Measurements from ENCODE around the gene PLVAP.

PLVAP gene

DNA sequence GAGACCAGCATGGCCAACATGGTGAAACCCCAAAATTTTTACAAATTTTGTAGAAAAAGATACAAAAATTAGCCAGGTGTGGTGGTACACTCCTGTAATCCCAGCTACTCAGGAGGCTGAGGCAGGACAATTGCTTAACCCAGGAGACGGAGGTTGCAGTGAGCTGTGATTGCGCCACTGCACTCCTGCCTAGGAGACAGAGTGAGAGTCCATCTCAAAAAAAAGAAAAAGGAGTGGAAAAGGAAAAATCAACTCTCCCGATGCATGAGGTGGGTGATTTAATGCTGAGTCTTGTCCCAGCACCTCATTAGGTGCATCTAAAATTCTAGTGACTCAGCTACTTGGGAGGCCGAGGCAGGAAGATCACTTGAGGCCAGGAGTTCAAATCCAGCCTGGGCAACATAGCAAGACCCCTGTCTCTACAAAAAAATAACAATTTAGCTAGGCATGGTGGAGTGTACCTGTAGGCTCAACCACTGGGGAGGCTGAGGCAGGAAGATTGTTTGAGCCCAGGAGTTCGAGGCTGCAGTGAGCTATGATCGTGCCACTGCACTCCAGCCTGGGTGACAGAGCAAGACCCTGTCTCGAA is 20.0 kb downstream of the PLVAP start:
- DNase-seq = no peak

DNA sequence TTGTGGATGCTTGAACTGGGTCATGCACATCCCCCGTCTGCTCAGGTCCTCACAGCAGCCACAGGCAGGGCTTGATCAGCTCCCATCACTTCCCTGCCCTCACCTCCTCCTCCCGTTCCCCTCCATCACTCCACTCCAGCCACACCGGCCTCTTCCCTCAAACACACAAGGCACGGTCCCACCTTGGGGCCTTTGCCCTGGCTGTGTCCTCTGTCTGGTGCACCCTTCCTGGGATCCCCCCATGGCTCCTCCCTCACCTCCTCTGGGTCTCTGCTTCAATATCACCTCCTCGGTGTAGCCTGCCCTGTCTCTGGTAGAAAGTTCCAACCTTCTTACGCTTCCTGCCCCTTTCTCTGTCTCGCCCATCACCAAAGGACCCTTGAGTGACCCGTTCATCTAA is 23.8 kb downstream of the PLVAP start:
- no peak for DNase-seq

DNA sequence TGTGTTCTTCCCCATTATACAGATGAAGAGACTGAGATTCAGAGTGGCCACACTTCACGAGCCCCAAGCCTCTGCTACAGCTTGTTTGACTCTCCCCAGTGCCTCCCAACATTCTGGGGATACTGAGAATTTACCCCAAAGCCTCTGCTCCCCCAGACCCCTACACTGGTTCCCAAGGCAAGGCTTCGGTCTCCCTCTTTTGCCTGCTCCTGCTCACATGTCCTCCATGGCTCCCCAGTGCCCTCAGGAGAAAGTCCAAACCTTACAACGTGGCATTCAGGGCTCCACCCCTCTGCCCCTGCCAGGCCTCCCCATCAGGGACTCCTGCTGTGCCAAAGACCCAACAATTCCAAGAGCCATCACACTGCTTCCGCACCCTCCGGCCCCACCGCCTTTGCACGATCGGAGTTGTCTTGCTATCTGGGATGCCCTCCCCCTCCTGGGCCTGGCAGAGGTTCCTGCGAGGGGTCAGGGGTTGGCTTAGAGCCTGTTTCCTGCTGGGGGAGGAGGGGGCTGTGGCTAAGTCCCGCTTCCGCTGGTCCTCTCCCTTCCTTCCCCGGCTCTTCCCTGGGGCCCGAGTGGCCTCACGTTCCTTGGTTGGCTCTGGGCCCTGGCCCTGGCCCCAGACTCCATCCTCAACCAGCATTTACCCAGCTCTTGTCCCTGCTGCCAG is 24.4 kb downstream of the PLVAP start:
- DNase-seq = no peak

DNA sequence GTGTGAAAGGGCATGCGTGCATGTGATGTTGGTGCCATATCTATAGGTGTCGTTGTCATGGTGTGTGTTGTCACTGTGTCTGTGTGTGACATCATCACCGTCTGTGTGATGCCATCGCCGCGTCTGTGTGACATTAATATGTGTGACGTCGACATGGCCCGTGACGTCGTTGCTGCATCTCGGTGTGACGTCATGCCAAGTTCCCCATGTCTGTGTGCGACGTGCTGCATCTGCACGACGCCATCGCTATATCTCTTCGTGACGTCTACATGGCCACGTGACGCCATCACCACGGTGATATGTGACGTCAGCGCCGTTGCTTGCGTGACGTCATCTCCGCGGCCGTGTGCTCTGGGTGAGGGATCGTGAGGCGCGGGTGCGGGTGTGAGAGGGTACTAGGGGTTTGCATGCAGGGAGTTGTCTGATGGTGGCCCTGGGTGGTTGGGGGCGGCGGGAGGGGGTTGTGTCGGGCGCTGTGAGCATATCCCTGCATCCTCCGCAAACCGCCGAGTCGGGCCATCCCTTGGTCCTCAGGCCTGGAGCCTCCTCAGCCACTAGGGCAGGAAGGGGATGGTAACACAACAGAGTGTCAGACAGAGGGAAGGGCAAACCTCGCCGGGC is 25.2 kb downstream of the PLVAP start:
- DNase-seq = no peak

DNA sequence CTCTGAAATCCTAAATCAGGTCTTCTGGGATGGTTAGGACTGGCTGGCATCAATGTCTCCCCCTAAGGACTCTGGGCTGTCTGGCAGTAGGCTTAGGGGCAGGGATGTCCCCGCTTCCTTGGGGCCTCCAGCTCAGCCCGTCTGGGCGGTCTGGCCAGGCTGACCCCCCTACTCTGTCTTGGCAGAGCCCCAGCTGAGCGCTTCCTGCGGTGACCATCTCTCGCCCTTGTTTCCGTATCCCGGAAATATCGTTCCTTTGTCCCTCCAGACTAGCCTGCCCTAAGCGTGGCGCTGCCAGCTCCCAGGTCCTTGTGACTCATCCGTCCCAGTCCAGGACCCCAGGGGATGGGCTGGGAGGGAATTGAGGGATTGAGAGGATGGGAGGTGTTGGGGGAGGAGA is 28.4 kb downstream of the PLVAP start:
- peak; percentile 28 to 65 for DNase-seq

DNA sequence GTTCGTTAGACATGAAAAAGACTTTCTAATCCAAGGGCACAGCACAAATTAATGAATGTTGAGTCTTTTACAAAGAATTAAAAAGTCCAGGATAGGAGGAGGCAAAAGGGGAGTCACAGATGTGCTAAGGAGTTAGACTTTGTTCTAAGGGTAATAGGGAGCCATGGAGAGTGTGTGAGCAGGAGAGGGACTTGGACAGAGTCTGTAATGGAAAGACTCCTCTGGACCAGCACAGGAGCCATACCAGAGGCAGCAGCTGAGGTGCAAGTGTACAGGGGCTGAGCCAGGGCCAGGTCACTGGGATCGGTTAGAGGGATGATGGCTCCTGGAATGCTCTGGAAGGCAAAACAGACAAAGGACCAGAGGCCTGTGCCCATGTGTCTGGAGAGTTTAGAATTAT is 29.3 kb downstream of the PLVAP start:
- no peak for DNase-seq

DNA sequence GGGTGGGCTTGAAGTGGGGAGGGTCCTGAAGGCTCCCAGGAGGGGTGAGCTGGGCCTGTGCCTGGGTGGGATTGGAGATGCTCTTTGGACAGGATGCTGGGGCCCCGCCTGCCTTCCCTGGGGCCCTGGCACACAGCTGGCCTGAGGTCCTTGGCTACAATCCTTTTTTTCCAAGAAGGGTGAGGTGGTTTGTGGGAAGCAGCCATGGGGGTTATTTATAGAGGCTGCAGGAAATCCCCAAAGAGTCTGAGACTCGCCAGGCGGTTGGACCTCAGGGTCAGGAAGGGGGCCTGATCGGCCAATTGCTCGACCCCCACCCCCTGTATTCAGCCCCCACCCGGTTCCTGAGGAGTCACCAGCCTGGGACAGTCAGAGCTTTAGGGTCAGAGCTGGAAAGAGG is 29.8 kb downstream of the PLVAP start:
- no peak for DNase-seq

DNA sequence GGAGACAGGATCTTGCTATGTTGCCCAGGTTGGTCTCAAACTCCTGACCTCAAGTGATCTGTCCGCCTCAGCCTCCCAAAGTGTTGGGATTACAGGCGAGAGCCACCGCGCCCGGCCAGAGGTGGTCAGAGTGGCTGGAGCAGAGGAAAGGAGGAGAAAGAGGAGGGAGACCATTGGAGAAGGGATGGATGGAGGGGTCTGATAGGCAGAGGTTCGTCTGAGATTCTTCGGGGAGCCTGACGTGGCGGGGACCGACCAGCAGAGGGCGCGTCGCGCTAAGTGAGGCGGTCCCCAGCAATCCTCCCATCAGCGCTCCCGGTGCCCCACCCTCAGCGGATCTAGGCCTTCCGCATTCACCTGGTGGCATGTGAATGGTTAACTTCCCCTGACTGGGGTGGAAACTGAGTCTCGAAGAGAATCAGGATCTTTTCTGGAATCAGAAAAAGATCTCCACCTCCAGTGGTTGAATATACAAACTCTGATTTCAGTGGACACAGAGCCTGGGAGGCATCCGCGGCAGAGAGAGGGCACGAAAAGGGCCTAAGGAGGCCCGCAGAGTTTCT is 31.0 kb downstream of the PLVAP start:
- peak; percentile 33 to 42 for DNase-seq

DNA sequence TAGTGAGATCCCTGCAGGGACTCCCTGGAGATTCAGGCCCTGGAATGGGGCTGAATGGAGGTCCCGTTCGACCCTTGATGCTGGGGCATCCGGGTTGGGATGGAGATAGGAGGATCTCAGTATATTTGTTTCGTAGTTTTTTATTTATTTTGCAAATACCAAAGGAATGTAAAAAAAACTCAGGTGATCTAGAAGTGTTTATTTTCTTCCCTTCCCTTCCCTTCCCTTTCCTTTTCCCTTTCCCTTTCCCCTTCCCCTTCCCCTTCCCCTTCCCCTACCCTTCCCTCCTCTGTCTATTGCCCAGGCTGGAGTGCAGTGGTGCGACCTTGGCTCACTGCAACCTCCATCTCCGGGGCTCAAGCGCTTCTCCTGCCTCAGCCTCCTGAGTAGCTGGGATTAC is 35.3 kb downstream of the PLVAP start:
- DNase-seq = no peak

DNA sequence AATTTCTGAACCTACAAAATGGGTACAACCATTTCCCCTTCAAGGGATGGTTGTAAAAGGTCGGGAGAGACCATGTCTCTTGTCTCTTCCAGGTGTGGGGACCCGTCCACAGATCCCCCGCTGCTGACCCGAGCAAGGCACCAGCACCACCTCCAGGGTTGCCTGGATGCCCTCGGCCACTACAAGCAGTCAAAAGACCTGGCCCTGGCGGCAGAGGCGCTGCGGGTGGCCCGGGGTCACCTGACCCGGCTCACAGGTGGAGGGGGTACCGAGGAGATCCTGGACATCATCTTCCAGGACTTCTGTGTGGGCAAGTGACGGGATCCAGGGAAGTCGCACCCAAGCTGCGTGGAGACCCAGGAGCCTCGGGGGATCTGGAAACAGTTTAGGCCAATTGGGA is 35.8 kb downstream of the PLVAP start:
- no peak for DNase-seq

DNA sequence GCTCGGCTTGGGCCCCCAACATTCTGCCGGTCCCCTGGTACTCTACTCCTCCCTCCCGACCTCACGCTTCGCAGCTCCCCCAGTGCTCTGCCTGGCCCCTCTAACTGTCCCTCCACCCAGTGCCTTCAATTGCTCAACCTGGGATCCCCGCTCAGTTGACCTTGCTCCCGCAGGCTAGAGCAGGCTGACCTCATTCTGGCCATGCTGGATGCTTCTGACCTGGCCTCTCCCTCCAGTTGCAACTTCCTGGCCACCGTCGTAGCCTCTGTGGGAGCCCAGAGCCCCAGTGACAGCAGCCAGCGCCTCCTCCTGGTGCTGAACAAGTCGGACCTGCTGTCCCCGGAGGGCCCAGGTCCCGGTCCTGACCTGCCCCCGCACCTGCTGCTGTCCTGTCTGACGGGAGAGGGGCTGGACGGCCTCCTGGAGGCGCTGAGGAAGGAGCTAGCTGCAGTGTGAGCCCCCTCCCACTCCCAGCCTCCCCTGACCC is 36.2 kb downstream of the PLVAP start:
- DNase-seq = no peak

DNA sequence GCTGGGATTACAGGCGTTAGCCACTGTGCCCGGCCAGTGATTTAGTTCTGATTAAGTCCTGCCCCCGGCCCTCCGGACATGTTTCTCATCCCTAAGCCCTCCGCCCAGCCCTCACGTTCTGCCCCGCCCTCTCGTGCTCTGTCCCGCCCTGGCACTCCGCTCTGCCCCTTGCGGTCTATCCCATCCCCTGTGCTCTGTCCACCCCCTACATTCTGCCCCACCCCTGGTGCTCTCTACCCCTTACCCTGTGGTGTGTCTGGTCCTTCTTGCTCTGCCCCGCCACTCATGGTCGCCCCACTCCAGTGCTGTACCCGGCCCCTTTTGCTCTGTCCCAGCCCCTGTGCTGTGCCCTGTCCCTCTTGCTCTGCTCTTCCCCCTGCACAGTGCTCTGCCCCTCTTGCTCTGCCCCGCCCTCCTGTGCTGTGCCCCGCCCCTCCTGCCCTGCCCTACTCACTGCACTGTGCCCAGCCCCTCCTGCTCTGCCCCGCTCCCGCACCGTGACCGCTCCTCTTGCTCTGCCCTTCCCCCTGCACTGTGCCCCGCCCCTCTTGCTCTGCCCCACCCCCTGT is 36.8 kb downstream of the PLVAP start:
- no peak for DNase-seq

DNA sequence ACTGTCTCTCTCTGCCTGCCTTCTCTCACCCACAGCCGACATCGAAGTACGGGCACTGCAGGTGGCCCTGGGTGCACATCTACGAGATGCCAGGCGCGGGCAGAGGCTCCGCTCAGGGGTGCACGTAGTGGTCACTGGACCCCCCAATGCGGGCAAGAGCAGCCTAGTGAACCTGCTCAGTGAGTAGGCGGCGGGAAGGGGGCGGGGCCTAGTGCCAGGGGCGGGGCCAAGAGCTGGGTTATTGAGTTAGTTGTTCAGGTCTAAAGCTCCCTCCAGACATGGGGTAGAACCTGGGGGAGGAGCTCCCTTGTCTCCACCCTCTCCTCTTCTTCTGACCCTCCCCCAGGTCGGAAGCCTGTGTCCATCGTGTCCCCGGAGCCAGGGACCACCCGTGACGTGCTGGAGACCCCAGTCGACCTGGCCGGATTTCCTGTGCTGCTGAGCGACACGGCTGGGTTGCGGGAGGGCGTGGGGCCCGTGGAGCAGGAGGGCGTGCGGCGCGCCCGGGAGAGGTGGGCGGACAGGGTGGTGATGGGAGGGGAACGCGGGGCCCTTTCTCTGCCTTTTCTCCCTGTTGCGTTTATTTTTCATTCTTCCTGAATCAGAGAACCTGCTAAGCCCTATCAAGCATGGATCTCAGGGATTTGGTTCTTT is 37.9 kb downstream of the PLVAP start:
- no peak for DNase-seq

DNA sequence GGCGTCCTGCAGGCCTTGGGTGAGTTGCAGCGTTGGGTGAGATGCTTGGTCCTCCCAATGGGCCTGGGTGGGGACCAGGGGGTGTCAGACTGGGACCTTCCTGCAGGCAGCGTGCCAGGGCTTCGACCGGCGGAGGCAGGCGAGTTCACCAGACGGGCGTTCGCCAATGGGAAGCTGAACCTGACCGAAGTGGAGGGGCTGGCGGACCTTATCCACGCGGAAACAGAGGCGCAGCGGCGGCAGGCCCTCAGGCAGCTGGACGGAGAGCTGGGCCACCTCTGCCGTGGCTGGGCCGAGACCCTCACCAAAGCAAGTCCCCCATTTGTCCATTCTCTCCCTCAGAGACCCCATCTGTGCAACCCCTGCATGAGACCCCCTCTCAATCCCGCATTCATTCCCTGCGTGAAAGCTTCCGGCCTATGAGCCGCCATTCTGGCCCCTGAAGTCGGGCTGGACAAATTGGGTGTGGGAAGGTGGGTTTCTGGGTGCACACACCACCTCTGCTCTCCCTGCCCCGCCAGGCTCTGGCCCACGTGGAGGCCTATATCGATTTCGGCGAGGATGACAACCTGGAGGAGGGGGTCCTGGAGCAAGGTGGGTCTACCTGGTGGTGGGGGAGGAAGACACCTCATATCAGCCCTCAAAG is 38.6 kb downstream of the PLVAP start:
- DNase-seq = no peak

DNA sequence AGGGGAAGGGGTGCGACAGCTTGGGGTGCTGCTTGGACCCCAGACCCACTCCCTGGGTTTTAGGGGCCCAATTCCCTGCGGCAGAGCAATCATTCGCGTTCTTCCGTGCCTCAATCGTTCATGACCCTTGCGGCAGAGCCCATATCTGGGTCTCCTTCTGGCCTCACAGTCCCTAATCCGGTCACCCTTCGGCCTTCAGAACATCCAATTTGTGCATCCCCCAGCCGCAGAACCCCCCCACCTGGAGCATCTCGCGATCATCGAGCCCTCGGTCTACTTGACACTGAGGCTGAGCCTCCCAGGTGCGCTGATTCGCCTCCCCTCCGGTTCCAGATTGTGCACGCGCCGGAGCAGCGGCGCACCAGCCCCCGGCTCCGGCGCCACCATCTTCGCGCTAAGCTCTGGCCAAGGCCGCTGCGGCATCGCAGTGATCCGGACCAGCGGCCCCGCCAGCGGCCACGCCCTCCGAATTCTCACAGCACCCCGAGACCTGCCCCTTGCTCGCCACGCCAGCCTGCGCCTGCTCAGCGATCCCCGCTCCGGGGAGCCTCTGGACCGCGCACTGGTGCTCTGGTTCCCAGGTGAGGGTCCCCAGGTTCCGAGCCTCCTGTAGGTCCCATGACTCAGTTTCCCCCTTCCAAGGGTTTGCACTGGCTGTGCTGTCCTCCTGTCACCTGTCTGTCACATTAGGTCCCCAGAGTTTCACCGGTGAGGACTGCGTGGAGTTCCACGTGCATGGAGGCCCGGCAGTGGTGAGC is 39.3 kb downstream of the PLVAP start:
- peak in 1 of 2 experiments; percentile 35 for DNase-seq

DNA sequence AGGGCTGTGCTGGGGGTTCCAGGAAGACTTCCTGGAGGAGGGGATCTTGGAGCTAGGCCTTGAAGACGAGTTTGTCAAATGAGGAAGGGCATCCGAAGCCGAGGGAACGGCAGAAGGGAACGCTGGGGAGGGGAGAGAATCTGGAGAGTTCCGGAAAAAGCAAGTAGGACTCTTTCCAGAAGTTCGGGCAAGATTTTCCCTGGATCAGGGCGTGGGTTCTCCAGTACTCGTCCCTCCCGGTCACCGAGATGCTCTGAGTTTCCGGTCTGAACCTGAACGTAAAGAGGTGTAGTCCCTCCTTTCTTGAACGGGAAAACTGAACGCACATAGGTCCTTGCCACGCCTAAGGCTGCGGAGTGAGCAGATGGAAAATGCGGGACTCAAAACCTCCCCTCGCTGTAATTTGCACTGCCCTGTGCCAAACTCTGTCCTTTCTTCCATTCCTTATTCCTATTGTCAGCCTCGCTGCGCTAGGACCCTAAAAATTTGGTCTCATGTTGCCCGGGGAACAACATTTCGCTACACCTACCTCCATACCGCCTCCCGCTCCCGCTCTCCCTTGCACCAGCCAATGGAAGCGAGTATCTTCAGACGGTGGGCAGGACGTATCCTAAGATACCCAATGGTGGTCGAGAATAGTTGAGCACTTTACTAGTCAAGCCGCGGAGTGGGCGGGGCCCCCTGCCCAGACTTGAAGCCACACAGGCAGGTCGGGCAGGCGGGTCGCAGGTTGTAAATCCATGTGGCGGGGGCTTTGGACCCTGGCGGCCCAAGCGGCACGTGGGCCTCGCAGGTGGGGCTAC is 40.1 kb downstream of the PLVAP start, which contains the start of gene GTPBP3:
Gene GTPBP3 (plus strand): TSS at position 682 of the 803 bp plus-strand sequence. CDS start 59 bp downstream, at position 741.
- DNase-seq = peak; percentile 99

DNA sequence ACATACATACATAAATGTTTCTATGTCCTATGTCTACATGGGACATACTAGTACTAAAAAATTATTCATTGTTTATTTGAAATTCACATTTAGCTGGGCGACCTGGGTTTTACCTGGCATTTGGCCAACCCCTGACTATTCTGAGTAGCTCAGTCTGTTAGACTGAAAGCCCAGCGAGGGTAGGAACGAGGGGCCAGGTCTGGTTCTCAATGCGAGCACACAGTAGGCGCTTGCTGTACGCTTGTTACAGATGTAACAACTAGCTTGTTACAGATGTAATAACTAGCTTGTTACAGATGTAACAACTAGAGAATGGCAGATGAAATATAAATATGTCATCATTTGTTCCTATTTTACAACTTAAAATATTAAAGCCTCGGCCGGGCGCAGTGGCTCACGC is 41.6 kb downstream of the PLVAP start:
- DNase-seq = no peak

DNA sequence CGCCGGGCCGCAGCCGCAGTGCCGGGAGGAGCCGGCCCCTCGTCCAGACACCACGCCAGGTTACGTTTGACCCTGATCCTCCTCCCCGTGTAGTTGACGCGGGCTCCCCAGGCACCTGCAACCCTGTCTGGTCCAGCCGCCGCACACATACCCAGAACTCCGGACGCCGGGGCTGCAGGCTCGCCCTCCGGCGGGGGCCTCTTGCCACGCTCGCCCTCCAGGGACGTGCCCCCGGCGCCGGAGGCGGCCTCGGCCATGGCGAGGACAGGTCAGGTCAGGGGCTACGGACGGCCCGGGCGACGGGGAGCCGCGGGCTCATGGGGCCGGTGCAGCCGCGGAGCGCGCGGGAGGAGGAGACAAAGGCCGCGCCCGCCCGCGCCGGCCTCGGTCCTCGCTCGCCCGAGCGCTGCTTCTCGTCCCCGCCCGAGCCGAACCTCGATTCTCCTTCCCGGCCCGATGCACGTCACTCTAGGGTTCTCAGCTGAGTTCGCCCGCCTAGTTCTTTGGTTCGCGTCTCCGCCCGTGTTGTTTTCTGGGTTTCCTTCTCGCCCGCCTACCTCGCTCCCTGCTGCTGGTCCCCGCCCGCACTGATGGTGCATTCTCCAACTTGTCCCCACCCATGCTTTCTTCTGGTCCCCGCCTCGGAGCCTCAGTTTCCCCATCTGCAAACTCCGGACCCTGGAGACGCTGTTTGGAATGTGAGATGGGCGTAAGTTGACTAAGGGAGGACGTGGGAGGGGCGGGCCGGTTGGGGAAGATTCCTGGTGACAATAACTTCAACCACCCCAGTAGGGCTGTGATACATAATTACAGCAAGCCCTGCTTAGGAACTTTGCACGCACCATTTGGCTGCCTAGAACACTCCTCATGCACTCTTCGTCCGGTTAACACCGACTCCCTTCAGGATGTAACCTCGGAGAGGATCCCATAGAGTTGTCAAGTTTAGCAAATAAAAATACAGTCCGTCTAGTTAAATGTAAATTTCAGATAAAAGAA is 42.4 kb downstream of the PLVAP start, which contains the start of gene ANO8:
Gene ANO8 (minus strand): TSS at position 442 of the 996 bp plus-strand sequence. CDS start 185 bp downstream, at position 257.
- DNase-seq = peak; percentile 92 to 95
